ENCODE results near the gene ASB18. TPM values are rescaled to one million over a fixed set of nuclear protein-coding genes. Genes with fewer than 3 reads are reported as not detected.

The ASB18 gene
- total RNA-seq, 1 experiment from 2014 or later, result 0.46 TPM

DNA sequence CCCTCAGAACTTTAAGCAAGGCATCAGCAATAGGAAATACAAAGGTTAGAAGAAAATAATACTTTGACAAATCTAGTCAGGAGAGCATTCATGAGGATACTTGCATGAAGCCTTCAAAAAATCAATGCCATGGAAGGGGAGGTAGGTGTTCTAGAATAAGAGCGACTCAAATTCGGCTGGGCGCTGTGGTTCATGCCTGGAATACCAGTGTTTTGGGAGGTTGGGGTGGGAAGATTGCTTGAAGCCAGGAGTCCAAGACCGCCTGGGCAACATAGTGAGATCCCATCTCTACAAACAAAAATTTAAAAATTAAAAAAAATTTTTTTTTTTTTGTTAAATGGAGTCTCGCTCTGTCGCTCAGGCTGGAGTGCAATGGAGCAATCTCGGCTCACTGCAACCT, 117.8 kb downstream of the ASB18 start:
- Histone ChIP-seq H3K4me2 (no peak overlapping the region), H2AFZ (no peak overlapping the region), H3K4me3 (no peak overlapping the region), H3K27ac (no peak overlapping the region), H3K9me2 (ENCODE audit: insufficient read depth) (no peaks in the 10 kb centered on the region), H3F3A (ENCODE audit: insufficient read depth, low read depth) (no peaks in the 10 kb centered on the region), H3K9me3 (ENCODE audit: insufficient read depth, low read depth) (no peaks in the 10 kb centered on the region), H3K4me1 (replicated peaks; ENCODE audit: insufficient read depth) (no peaks in the 10 kb centered on the region), H3K36me3 (ENCODE audit: low read depth) (no peaks in the 10 kb centered on the region), H3K79me2 (ENCODE audit: low read depth) (no peaks in the 10 kb centered on the region), H4K20me1 (ENCODE audit: insufficient read depth) (no peaks in the 10 kb centered on the region), H3K27me3 (ENCODE audit: insufficient read depth, low read depth) (no peaks in the 10 kb centered on the region)
- no TSS peak for BruUV-seq (replicated peaks)
- no peak for DNase-seq
- POLR2A ChIA-PET (ENCODE audit: unreplicated experiment), result no interaction called here
- intact Hi-C loops (cut with micrococcal nuclease; ENCODE audit: unreplicated experiment), result no loop called here
- CTCF ChIA-PET, result no interaction called here
- TF ChIP-seq EZH2 (IDR thresholded peaks at IDR 0.05; ENCODE audit: low read depth), result no peak
- TF ChIP-seq, protein P1, sequence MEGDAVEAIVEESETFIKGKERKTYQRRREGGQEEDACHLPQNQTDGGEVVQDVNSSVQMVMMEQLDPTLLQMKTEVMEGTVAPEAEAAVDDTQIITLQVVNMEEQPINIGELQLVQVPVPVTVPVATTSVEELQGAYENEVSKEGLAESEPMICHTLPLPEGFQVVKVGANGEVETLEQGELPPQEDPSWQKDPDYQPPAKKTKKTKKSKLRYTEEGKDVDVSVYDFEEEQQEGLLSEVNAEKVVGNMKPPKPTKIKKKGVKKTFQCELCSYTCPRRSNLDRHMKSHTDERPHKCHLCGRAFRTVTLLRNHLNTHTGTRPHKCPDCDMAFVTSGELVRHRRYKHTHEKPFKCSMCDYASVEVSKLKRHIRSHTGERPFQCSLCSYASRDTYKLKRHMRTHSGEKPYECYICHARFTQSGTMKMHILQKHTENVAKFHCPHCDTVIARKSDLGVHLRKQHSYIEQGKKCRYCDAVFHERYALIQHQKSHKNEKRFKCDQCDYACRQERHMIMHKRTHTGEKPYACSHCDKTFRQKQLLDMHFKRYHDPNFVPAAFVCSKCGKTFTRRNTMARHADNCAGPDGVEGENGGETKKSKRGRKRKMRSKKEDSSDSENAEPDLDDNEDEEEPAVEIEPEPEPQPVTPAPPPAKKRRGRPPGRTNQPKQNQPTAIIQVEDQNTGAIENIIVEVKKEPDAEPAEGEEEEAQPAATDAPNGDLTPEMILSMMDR (conservative IDR thresholded peaks at IDR 0.05), result no peak

GRCh38 chr2:236143811-236144210, 120.4 kb downstream of the ASB18 start:
- ChIA-PET POLR2A (ENCODE audit: unreplicated experiment) (no interaction called here), CTCF (no interaction called here)
- H3K79me2 ChIP-seq (ENCODE audit: low read depth), result no peaks in the 10 kb centered on the region
- H3K9me3 ChIP-seq (ENCODE audit: insufficient read depth, low read depth), result no peaks in the 10 kb centered on the region
- no peak overlapping the region for H3K27ac ChIP-seq
- intact Hi-C loops (cut with micrococcal nuclease; ENCODE audit: unreplicated experiment), result no loop called here
- H3K9me2 ChIP-seq (ENCODE audit: insufficient read depth), result no peaks in the 10 kb centered on the region
- H3F3A ChIP-seq (ENCODE audit: insufficient read depth, low read depth), result 0 out of 2 replicates have a peak, but pooled peaks cover 2% of the 10 kb centered on the region
- no peak overlapping the region for H3K4me3 ChIP-seq
- H3K4me1 ChIP-seq (replicated peaks; ENCODE audit: insufficient read depth), result no peaks in the 10 kb centered on the region
- H3K27me3 ChIP-seq (ENCODE audit: insufficient read depth, low read depth), result no peaks in the 10 kb centered on the region
- BruUV-seq (replicated peaks), result no TSS peak
- no peak overlapping the region for H3K4me2 ChIP-seq
- H3K36me3 ChIP-seq (ENCODE audit: low read depth), result no peaks in the 10 kb centered on the region
- H2AFZ ChIP-seq, result no peak overlapping the region
- DNase-seq, result no peak
- TF ChIP-seq, protein P1 (conservative IDR thresholded peaks at IDR 0.05), result no peak
- TF ChIP-seq EZH2 (IDR thresholded peaks at IDR 0.05; ENCODE audit: low read depth), result no peak
- no peaks in the 10 kb centered on the region for H4K20me1 ChIP-seq (ENCODE audit: insufficient read depth)

Other genes starting within 250 kb of the ASB18 start
- not detected in 2 replicates for gene GBX2, start 96.0 kb downstream of the ASB18 start, total RNA-seq (2021)